Measurements from ENCODE around the gene LGR5. TPM values are rescaled to one million over a fixed set of nuclear protein-coding genes. Genes with fewer than 3 reads are reported as not detected.

LGR5 gene
- total and polyA plus RNA-seq, 2 of the 13 experiments (the other 11 are each of a cell fraction or from before 2014, with no cell fraction given), result 37.0 to 121 TPM

- no peak for TF ChIP-seq ZBTB2 (CRISPR knock-in tag; IDR thresholded peaks at IDR 0.05; ENCODE audit: low read depth)
- TF ChIP-seq, protein P1, sequence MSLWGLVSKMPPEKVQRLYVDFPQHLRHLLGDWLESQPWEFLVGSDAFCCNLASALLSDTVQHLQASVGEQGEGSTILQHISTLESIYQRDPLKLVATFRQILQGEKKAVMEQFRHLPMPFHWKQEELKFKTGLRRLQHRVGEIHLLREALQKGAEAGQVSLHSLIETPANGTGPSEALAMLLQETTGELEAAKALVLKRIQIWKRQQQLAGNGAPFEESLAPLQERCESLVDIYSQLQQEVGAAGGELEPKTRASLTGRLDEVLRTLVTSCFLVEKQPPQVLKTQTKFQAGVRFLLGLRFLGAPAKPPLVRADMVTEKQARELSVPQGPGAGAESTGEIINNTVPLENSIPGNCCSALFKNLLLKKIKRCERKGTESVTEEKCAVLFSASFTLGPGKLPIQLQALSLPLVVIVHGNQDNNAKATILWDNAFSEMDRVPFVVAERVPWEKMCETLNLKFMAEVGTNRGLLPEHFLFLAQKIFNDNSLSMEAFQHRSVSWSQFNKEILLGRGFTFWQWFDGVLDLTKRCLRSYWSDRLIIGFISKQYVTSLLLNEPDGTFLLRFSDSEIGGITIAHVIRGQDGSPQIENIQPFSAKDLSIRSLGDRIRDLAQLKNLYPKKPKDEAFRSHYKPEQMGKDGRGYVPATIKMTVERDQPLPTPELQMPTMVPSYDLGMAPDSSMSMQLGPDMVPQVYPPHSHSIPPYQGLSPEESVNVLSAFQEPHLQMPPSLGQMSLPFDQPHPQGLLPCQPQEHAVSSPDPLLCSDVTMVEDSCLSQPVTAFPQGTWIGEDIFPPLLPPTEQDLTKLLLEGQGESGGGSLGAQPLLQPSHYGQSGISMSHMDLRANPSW (CRISPR knock-in tag; IDR thresholded peaks at IDR 0.05; ENCODE audit: borderline replicate concordance), result no peak
- TF ChIP-seq KLF15 (CRISPR knock-in tag; IDR thresholded peaks at IDR 0.05; ENCODE audit: borderline replicate concordance), result no peak
- peak in 1 of 2 experiments; percentile 43; a peak in 2 of 4 replicates for TF ChIP-seq EP300 (IDR thresholded peaks at IDR 0.05; ENCODE audit: low read depth in 2 of 2, low read length in 2 of 2)
- no peak; the same call in 1 of the 2 replicates for TF ChIP-seq EP300 (CRISPR knock-in tag; IDR thresholded peaks at IDR 0.05; ENCODE audit: borderline replicate concordance)
- TF ChIP-seq ZBTB38 (CRISPR knock-in tag; IDR thresholded peaks at IDR 0.05), result no peak
- no peak for TF ChIP-seq ZNF362 (CRISPR knock-in tag; IDR thresholded peaks at IDR 0.05; ENCODE audit: borderline replicate concordance)
- TF ChIP-seq WIZ (CRISPR knock-in tag; IDR thresholded peaks at IDR 0.05), result no peak
- no peak for TF ChIP-seq IKZF5 (CRISPR knock-in tag; IDR thresholded peaks at IDR 0.05)
- TF ChIP-seq SATB2 (CRISPR knock-in tag; IDR thresholded peaks at IDR 0.05), result 0 out of 2 replicates have a peak, but pooled peaks have one; percentile 20
- no peak for TF ChIP-seq PHF20 (CRISPR knock-in tag; IDR thresholded peaks at IDR 0.05)
- TF ChIP-seq, protein P2, sequence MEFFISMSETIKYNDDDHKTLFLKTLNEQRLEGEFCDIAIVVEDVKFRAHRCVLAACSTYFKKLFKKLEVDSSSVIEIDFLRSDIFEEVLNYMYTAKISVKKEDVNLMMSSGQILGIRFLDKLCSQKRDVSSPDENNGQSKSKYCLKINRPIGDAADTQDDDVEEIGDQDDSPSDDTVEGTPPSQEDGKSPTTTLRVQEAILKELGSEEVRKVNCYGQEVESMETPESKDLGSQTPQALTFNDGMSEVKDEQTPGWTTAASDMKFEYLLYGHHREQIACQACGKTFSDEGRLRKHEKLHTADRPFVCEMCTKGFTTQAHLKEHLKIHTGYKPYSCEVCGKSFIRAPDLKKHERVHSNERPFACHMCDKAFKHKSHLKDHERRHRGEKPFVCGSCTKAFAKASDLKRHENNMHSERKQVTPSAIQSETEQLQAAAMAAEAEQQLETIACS (CRISPR knock-in tag; IDR thresholded peaks at IDR 0.05), result no peak
- TF ChIP-seq ZNF562 (CRISPR knock-in tag; IDR thresholded peaks at IDR 0.05; ENCODE audit: borderline replicate concordance), result no peak
- no peak for TF ChIP-seq NCOA1 (CRISPR knock-in tag; IDR thresholded peaks at IDR 0.05)
- TF ChIP-seq ZNF574 (CRISPR knock-in tag; IDR thresholded peaks at IDR 0.05), result 0 out of 2 replicates have a peak, but pooled peaks have one; percentile 2
- TF ChIP-seq, protein P3, sequence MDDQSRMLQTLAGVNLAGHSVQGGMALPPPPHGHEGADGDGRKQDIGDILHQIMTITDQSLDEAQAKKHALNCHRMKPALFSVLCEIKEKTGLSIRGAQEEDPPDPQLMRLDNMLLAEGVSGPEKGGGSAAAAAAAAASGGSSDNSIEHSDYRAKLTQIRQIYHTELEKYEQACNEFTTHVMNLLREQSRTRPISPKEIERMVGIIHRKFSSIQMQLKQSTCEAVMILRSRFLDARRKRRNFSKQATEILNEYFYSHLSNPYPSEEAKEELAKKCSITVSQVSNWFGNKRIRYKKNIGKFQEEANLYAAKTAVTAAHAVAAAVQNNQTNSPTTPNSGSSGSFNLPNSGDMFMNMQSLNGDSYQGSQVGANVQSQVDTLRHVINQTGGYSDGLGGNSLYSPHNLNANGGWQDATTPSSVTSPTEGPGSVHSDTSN (CRISPR knock-in tag; IDR thresholded peaks at IDR 0.05; ENCODE audit: borderline replicate concordance), result no peak
Measured at GRCh38 chr12:71536279-71536938, 96.8 kb downstream of the LGR5 start (continued).
